SU-DHL-6 (cell line): ENCODE measurements around the gene LHFPL3.

ENCODE experiments used
- H2AFZ ChIP-seq: fragments of 200-600 bp; sonication (generic); 2 replicates; pipeline ENCODE4 v1.6.1; 2014; ENCODE audit warnings: low read depth, mild to moderate bottlenecking, moderate library complexity, mixed read lengths, antibody characterized with exemption, low read length; ENCODE audit not compliant: severe bottlenecking
- H3F3A ChIP-seq: fragments of 200-600 bp; shearing (Covaris generic); 2 replicates; pipeline ENCODE4 v1.6.0; 2016; ENCODE audit warnings: antibody characterized with exemption, mild to moderate bottlenecking; ENCODE audit not compliant: insufficient read depth
- H3K27ac ChIP-seq: fragments of 200-600 bp; sonication (generic); 2 replicates; pipeline ENCODE4 v1.5.1; 2016; ENCODE audit warnings: low read depth, mild to moderate bottlenecking, low read length, moderate library complexity, mixed read lengths
- H3K27me3 ChIP-seq: fragments of 200-600 bp; sonication (generic), shearing (Covaris generic); 2 replicates; pipeline ENCODE4 v1.6.0; 2014; ENCODE audit warnings: mild to moderate bottlenecking, low read length
- H3K36me3 ChIP-seq: fragments of 200-600 bp; sonication (generic); 2 replicates; pipeline ENCODE4 v1.6.1; 2014; ENCODE audit warnings: mild to moderate bottlenecking, low read length, mixed read lengths
- H3K4me2 ChIP-seq: fragments of 300-600, 200-600 bp; shearing (Covaris generic), sonication (generic); 2 replicates; pipeline ENCODE4 v1.6.0; 2014; ENCODE audit warnings: low read length, low read depth, mild to moderate bottlenecking; ENCODE audit not compliant: poor library complexity, severe bottlenecking
- H3K4me3 ChIP-seq: fragments of 200-600 bp; sonication (generic); 2 replicates; pipeline ENCODE4 v1.5.1; 2014; ENCODE audit warnings: antibody characterized with exemption, low read length, mild to moderate bottlenecking, mixed read lengths; ENCODE audit not compliant: insufficient read depth, poor library complexity, severe bottlenecking
- H3K79me2 ChIP-seq: fragments of 200-600 bp; sonication (generic); 2 replicates; pipeline ENCODE4 v1.6.1; 2014; ENCODE audit warnings: mild to moderate bottlenecking, low read length, moderate library complexity; ENCODE audit not compliant: insufficient read depth
- H3K9ac ChIP-seq: fragments of 200-600 bp; sonication (generic); 2 replicates; pipeline ENCODE4 v1.7.0; 2014; ENCODE audit warnings: mild to moderate bottlenecking, low read length
- H3K9me2 ChIP-seq: fragments of 200-600 bp; sonication (generic); replicated peaks from 2 replicates; pipeline ENCODE4 v1.6.1; 2014; ENCODE audit warnings: low read length; ENCODE audit not compliant: insufficient read depth
- H3K9me3 ChIP-seq: fragments of 200-600 bp; sonication (generic); 2 replicates; pipeline ENCODE4 v1.6.1; 2014; ENCODE audit warnings: low read length, mixed read lengths; ENCODE audit not compliant: insufficient read depth
- H4K20me1 ChIP-seq: fragments of 200-600 bp; sonication (generic); 2 replicates; pipeline ENCODE4 v1.6.1; 2014; ENCODE audit warnings: low read depth, mild to moderate bottlenecking, antibody characterized with exemption, low read length, moderate library complexity, mixed read lengths
- CTCF ChIP-seq: fragments of 200-600 bp; sonication (generic); IDR thresholded peaks from one replicate; pipeline ENCODE4 v1.5.1; 2017; ENCODE audit warnings: antibody characterized with exemption, mild to moderate bottlenecking, low read length, moderate library complexity; ENCODE audit not compliant: insufficient read depth, poor library complexity, severe bottlenecking
- EZH2phosphoT487 ChIP-seq: fragments of 200-600 bp; sonication (generic), shearing (Covaris generic); conservative IDR thresholded peaks from 2 replicates; pipeline ENCODE4 v1.6.1; 2018; ENCODE audit warnings: mild to moderate bottlenecking, antibody characterized with exemption, low read length, moderate library complexity, mixed read lengths

LHFPL3 gene

DNA sequence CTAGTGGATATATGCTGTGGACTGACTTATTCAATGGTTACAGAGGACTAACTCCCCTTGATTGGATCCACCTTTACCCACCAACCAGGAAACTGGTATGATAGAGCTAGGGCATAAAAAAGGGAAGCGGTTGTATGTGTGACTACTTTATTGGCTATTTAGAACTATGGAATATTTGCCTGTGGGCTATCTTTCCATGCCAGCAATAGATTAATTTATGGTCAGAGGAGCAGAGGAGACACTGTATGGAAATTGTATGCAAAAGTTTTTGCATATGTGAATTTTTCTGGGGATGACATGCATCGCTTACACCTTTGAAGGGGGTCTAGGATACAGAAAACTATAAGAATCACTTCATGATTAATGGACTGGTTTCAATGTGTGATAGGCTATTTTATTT lies 105.7 kb downstream of the LHFPL3 start:
- no peaks in the 10 kb centered on the region for H3F3A ChIP-seq
- H2AFZ ChIP-seq: no peak overlapping the region
- TF ChIP-seq CTCF (no peak), EZH2phosphoT487 (no peak)
- H3K79me2 ChIP-seq: no peaks in the 10 kb centered on the region
- H3K36me3 ChIP-seq: no peaks in the 10 kb centered on the region
- H3K27me3 ChIP-seq: no peaks in the 10 kb centered on the region
- no peak overlapping the region for H3K4me2 ChIP-seq
- H3K9me2 ChIP-seq: no peaks in the 10 kb centered on the region
- no peak overlapping the region for H3K4me3 ChIP-seq
- no peaks in the 10 kb centered on the region for H4K20me1 ChIP-seq
- H3K27ac ChIP-seq: no peak overlapping the region
- H3K9ac ChIP-seq: no peak overlapping the region
- no peaks in the 10 kb centered on the region for H3K9me3 ChIP-seq

- H4K20me1 ChIP-seq: no peaks in the 10 kb centered on the region
- TF ChIP-seq CTCF: no peak
- no peak for TF ChIP-seq EZH2phosphoT487
Observed at GRCh38 chr7:104442481-104442880, 114.1 kb downstream of the LHFPL3 start.

DNA sequence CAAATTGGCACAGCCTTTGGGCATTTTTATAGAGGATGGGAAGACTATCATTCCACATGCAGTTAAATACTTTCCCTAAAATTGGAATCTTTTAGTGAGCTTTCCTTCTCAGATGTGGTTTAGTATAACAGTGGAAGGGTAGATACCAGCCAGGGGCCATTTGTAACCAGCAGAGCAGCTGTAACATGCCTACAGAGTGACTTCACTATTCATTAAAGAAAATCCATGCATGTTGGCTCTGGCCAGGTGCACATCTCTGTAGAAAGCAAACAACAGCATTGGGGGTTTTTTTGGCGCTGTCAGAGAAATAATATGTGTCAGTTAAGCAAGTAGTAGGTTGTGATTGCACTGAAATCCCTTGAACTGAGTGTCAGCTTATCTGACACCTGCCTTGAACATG lies 115.6 kb downstream of the LHFPL3 start:
- Histone ChIP-seq H3K27me3 (no peaks in the 10 kb centered on the region), H3K27ac (no peak overlapping the region), H3K4me2 (no peak overlapping the region), H3K4me3 (no peak overlapping the region), H3K36me3 (no peaks in the 10 kb centered on the region), H3K9ac (no peak overlapping the region), H2AFZ (no peak overlapping the region), H3F3A (no peaks in the 10 kb centered on the region), H3K9me2 (no peaks in the 10 kb centered on the region), H3K9me3 (no peaks in the 10 kb centered on the region), H3K79me2 (no peaks in the 10 kb centered on the region), H4K20me1 (no peaks in the 10 kb centered on the region)
- TF ChIP-seq EZH2phosphoT487 (no peak), CTCF (no peak)

More at GRCh38 chr7:104442481-104442880, 114.1 kb downstream of the LHFPL3 start:
- H3K79me2 ChIP-seq: no peaks in the 10 kb centered on the region
- no peak overlapping the region for H2AFZ ChIP-seq
- no peak overlapping the region for H3K27ac ChIP-seq
- H3K4me3 ChIP-seq: no peak overlapping the region
- no peaks in the 10 kb centered on the region for H3K36me3 ChIP-seq
- H3K9me2 ChIP-seq: no peaks in the 10 kb centered on the region
- H3K27me3 ChIP-seq: no peaks in the 10 kb centered on the region
- no peaks in the 10 kb centered on the region for H3K9me3 ChIP-seq
- H3K9ac ChIP-seq: no peak overlapping the region
- H3K4me2 ChIP-seq: no peak overlapping the region
- H3F3A ChIP-seq: no peaks in the 10 kb centered on the region

GRCh38 chr7:104445393-104445792 lies 117.0 kb downstream of the LHFPL3 start:
- H3K9me3 ChIP-seq: no peaks in the 10 kb centered on the region
- no peak overlapping the region for H3K27ac ChIP-seq
- no peak for TF ChIP-seq EZH2phosphoT487
- TF ChIP-seq CTCF: no peak
- H3K9ac ChIP-seq: no peak overlapping the region
- H4K20me1 ChIP-seq: no peaks in the 10 kb centered on the region
- H2AFZ ChIP-seq: no peak overlapping the region
- H3F3A ChIP-seq: no peaks in the 10 kb centered on the region
- H3K4me2 ChIP-seq: no peak overlapping the region
- no peak overlapping the region for H3K4me3 ChIP-seq
- no peaks in the 10 kb centered on the region for H3K36me3 ChIP-seq
- H3K79me2 ChIP-seq: no peaks in the 10 kb centered on the region
- no peaks in the 10 kb centered on the region for H3K27me3 ChIP-seq
- H3K9me2 ChIP-seq: no peaks in the 10 kb centered on the region
